SK-N-SH (cell line): ENCODE results near the gene PEPD.

Experiments
- NFIC ChIP-seq: IDR thresholded peaks from 2 replicates; pipeline ENCODE4 v1.4.0; 2012; ENCODE audit warnings: borderline replicate concordance
- REST ChIP-seq: IDR thresholded peaks from 2 replicates; pipeline ENCODE4 v1.6.1; 2012; ENCODE audit warnings: mild to moderate bottlenecking, low read depth, low read length, moderate library complexity
- TF ChIP-seq, protein P1 (sequence below): fragments of 200-600 bp; sonication (generic); IDR thresholded peaks from 2 replicates; pipeline ENCODE4 v1.6.1; 2017; ENCODE audit warnings: antibody characterized with exemption, mild to moderate bottlenecking, moderate library complexity

DNA sequence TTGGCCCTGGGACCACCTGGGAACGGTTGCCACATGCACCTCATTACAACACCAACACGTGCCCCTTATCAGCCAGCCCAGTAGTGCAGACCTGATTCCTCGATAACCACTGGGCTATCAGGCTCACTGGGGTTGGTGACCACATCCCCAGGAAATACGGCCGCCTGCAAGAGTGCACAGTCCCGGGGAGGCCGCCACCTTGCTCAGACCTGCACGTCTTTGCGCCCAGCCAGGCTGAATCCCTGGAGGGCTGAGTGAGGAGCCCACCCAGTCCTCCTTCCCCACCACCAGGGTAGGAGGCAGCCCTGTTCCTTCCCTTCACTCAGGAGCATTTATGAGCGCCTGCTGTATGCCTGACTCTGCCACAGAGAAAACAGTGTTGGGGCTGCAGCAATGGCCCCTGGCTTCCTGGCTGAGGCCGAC, 80.3 kb downstream of the PEPD start:
- TF ChIP-seq NFIC = no peak
- TF ChIP-seq, protein P1, sequence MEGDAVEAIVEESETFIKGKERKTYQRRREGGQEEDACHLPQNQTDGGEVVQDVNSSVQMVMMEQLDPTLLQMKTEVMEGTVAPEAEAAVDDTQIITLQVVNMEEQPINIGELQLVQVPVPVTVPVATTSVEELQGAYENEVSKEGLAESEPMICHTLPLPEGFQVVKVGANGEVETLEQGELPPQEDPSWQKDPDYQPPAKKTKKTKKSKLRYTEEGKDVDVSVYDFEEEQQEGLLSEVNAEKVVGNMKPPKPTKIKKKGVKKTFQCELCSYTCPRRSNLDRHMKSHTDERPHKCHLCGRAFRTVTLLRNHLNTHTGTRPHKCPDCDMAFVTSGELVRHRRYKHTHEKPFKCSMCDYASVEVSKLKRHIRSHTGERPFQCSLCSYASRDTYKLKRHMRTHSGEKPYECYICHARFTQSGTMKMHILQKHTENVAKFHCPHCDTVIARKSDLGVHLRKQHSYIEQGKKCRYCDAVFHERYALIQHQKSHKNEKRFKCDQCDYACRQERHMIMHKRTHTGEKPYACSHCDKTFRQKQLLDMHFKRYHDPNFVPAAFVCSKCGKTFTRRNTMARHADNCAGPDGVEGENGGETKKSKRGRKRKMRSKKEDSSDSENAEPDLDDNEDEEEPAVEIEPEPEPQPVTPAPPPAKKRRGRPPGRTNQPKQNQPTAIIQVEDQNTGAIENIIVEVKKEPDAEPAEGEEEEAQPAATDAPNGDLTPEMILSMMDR = no peak
- no peak for TF ChIP-seq REST
